ENCODE data around the gene ZFP30.
"Not testable (repeated sequence)": the region's sequence is repeated elsewhere in the genome, so short reads cannot be mapped to it uniquely, and the experiment has no call there.

Gene ZFP30

DNA sequence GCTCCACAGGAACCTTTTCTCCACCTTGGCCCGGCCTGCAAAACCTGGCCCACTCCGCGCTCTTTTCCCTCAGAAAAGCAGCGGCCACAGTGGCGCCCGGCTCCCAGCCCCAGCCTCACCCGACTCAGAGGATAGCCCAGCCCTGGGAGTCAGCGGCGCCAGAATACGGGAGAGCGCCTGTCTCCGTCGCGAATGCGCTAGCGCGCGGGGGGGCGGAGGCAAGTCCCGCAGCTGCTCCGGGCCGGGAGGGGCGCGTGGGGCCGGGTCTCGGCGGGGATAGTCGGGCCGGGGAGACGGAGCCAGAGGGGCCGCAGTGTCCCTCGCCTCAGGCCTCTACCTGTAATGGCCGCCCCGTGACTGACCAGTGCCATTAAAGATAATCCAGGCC is at the start of gene ZFP30:
Gene ZFP30 (minus strand): TSS at position 165 of the 388 bp plus-strand sequence. CDS start 7,643 bp downstream, outside the sequence.
- DNase-seq: peak; percentile 84 to 90

- DNase-seq: no peak
Observed at GRCh38 chr19:37699057-37699456, 43.8 kb upstream of the ZFP30 start.

DNA sequence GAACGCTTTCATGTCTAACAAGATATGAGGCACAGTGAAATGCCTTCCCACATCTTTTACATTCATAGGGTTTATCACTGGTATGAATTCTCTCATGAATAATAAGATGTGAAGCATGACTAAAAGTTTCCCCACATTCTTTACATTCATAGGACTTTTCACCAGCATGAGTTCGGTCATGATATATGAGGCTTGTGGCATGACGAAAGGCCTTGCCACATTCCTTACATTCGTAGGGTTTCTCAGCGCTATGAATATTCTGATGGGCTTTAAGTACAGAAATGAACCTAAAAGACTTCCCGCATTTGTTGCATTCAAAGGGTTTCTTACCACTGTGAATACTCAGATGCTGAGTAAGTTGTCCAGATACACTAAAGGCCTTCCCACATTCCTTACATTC is 43.0 kb upstream of the ZFP30 start:
- no peak for DNase-seq

GRCh38 chr19:37695144-37695899 is 40.1 kb upstream of the ZFP30 start:
- DNase-seq: no peak

GRCh38 chr19:37692956-37693620 is 37.8 kb upstream of the ZFP30 start:
- DNase-seq: peak; percentile 11 to 20

DNA sequence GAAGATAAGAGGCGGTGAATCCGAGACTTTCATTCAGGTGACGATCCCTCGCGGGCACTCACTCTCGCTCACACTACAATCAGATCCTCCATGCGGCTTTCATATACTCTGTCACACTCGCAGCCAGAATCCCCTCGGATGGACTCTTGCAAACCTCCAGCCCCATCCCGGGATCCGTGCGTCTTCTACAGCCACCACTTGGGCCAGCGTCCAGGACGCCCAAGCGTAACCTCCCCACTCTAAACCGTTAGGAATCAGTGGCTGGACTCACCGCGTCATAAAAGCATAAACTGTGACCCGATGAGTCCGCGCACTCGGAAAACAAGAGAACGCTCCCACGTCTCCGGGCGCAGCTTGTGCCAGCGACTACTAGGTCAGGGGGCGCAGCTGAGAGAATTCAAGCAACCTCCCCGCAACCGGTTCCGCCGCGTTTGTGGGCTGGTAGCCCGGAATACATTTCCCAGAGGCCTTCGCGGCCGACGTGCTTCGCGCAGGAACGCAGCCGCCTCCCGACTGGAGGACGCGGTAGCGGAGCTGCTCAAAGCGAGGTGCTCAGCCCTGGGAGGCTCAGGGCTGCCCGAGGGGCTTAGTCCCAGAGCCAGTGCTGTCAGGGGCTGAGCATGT is 36.7 kb upstream of the ZFP30 start:
- peak; percentile 71 to 83 for DNase-seq

DNA sequence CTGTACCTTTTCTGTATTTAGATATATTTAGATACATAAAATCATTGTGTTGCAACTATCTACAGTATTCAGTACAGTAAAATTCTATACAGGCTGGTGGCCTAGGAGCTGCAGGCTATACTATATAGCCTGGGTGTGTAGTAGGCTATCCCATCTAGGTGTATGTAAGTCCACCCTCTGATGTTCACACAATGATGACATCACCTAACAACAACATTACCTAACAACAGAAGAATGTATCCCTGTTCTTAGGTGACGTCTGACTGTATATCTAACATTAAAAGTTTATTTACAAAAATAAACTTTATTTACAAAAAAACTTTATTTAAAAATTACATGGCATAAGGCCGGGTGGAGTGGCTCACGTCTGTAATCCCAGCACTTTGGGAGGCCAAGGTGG is 28.3 kb upstream of the ZFP30 start:
- no peak for DNase-seq

GRCh38 chr19:37669450-37669914 is 14.2 kb upstream of the ZFP30 start:
- DNase-seq: no peak

DNA sequence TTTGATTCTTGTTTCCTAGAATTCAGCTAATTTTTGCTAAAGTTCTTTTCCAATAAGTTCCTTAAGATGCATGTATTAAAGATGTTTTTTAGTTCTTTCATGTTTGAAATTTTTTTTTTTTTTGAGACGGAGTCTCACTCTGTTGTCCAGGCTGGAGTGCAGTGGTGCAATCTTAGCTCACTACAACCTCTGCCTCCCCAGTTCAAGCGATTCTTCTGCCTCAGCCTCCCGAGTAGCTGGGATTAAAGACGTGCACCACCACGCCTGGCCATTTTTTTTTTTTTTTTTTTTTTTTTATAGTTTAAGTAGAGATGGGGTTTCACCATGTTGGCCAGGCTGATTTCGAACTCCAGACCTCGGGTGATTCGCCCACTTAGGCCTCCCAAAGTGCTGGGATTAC is 1.9 kb upstream of the ZFP30 start:
- DNase-seq: not testable (repeated sequence)

DNA sequence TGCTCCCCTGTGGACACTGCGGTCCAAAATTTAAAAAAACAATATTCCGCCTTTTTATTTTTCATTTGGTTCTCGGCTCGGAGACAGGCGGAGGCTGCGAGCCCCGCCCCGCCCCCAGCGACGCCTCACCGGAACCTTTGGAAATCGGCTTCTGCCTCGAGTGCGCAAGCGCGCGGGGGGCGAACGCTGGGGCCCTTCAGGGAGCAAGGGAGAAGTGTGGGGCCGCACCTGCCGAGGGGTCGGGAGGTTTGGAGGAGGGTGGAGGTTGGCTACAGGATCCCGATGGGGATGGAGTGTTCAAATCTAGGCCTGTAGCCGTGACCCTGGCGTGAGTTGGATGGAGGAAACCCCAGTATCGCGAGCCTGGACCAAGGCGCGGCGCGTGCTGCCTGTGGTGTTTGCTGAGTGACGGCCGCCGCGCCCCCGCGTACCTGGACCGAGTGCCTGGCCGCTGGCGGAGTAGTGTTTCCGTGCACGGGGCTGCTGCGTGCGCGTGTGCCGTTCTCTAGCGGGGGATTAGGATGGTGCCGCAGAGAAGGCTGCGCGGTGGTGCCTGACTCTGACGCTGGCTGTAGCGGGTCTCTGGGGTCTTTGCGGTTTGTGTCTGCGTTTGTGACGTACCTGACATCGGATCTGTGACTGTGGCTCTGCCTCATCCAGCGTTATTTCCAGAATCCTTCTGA is 565 bp upstream of the ZFP30 start:
- peak; percentile 82 to 87 for DNase-seq

DNA sequence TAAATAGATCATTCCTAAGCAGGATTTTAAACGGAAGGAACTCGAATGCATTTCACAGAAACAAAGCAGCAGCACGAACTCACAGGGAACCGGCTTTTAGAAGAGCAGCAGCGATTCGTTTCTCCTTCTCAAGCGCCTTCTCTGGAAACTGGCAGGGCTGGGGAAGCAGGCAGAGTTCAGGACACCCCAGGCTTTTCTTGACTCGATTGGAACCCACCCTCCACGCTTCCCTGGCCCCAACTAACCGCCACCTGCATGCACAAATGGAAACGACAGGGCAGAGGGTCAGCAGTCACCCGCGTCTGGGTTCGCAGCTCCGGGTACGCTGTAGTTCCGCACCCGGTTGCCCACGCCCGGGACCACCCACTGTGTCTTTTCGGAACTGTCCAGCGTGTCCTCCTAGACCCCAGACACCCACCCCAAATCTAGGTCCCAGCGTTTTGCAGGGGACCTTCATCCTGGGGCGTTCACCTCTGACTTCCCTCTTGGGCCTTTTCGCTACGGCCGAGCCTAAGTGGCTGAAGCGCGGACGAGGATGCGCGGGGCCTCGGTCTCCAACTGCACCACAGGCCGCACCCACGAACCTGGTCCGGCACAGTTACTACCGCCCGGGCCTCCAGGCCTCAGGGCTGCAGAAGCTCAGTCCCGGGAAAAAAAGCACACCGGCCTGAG is 500 bp downstream of the ZFP30 start:
- peak; percentile 43 to 48 for DNase-seq

- DNase-seq: no peak
Observed at GRCh38 chr19:37654118-37654517, 1.1 kb downstream of the ZFP30 start.

GRCh38 chr19:37635076-37636056 is 19.9 kb downstream of the ZFP30 start:
- DNase-seq: no peak

DNA sequence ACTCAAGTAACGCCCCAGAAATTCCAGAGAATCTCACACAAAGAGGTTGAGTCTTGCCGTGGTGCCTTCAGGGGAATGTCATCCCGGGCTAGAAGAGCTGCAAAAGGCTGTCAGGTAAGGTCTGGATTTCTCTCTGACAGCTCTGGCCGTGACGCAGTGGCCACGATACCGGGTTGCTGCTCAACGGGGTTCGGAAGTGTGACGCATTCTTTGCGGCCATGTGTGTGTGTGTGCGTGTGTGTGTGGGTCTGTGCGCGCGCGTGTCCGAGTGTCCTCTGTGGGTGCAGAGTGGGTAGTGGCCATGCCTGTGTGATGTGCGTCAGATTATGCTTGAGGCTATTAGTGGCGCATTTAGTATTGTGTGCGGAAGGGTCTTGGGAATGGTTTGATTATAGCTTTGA is 60.3 kb downstream of the ZFP30 start:
- peak in 1 of 2 donors; percentile 70 for DNase-seq

DNA sequence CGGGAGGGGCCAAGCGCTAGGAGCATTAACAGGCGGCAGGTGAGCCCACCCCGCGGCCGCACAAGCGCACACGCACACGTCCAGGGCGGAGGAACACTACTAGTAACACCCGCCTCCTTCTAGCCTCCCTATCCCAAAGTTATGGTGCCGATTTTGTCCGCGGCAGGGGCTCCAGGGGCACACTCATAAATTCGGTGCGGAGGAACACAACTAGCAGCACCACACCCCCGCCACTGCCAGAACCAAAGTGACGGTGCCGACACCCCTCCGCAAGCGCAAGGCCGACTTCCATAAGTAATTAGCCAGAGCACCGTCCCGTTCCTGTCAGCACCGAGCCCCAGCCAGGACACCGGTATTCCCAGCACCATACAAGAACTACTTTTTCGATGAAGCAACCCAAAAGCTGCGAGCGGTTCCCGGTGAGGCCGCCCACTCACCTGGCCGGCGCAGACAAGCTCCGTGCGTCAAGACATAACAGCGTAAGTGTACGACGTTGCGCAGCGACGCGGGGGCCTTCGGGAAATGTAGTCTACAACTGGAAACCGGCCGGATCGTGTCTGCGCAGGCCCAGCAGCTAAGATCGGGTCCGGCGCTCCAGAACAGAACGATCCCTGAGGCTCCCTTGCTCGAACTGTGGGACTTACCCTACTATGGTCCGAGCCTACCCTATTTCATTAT is 60.8 kb downstream of the ZFP30 start, which contains the start of the genes ZNF540 and ZNF571:
Gene ZNF540 (plus strand): TSS at position 573 of the 678 bp plus-strand sequence. CDS start 3,572 bp downstream, outside the sequence.
Gene ZNF571 (minus strand): TSS at position 489 of the 678 bp plus-strand sequence. CDS start 8,116 bp downstream, outside the sequence.
- DNase-seq: peak; percentile 87 to 92

DNA sequence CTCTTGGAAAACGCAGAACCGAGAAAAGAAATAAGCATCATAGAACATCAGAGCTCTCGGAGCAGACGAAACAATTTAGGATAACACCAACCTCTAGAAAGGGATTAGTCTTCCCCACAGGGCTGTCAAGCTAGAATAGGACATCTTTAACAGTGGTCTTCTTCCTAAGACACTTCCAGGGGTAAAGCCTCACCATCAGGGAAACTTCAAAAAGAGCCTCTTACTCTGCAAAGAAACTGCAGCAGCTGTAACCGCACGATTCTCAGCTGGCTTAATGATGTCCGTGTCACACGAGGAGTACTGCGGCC is 61.3 kb downstream of the ZFP30 start:
- no peak for DNase-seq

DNA sequence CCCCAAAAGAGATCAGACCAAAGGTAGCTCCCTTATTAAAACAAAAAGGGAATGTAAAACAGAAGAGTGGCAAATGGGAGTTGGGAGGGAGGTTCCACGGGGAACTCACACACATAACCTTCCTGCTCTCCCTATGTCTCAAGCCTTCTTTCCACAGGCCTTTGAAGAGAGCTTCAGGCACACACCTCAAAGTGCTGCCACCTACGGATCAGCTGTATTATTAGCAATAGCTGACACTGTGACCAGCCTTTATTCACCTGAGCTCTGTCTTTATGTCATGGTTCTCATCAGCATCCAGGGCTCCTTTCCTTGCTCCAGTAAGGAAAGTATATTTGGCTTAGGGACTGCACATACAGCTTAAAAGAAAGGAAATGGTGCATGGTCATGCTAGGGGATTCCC is 71.9 kb downstream of the ZFP30 start:
- no peak for DNase-seq

DNA sequence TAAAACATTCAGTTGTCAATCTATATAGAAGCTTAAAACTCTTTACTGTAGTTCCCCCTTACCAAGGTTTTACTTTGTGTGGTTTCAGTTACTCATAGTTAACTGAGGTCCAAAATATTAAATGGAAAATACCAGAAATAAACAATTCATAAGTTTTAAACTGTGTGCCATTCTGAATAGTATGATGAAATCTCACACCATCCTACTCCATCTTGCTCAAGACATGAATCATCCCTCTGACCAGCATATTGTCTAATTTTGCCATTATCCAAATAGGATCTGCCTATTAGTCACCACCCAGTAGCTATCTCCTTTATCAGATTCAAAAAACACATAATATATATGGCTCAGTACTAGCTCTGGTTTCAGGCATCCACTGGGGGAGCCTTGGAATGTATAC is 83.1 kb downstream of the ZFP30 start:
- DNase-seq: no peak

- no peak for DNase-seq
Observed at GRCh38 chr19:37565370-37565669, 89.9 kb downstream of the ZFP30 start.

DNA sequence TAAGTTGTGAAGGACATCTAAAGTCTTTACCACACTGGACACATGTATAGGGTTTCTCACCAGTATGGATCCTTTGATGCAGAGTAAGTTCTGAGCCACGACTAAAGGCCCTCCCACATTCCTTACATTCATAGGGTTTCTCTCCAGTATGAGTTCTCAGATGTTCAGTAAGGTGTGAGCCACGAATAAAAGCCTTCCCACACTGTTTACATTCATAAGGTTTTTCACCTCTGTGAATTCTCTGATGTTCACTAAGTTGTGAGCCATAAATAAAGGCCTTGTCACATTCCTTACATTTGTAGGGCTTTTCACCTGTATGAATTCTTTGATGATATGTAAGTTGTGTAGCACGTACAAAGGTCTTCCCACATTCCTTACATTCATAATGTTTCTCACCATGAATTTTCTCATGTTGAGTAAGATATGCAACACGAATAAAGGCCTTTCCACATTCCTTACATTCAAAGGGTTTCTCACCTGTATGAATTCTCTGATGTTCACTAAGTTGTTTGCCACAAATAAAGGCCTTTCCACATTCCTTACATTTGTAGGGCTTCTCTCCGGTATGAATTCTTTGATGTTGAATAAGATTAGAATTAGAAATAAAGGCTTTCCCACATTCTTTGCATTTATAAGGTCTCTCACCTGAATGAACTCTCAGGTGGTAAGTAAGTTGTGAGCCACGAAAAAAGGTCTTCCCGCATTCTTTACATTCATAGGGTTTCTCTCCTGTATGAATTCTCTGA is 90.5 kb downstream of the ZFP30 start:
- DNase-seq: no peak
